Gastrocnemius medialis (tissue), 4 donors: Measurements from ENCODE around the gene GANC.

ENCODE experiments used
- CTCF ChIP-seq, 5 experiments: fragments of 450-650 bp in 3 of 5; fragments of 200-600 bp in 2 of 5; sonication (generic) in 2 of 5; IDR thresholded peaks in 4 of 5; conservative IDR thresholded peaks in 1 of 5; 1 replicate in 4 of 5; 2 replicates in 1 of 5; pipeline ENCODE4 v1.5.1; 2016 to 2019; ENCODE audit warnings: antibody characterized with exemption in 5 of 5, mild to moderate bottlenecking in 3 of 5, moderate library complexity in 3 of 5
- POLR2A ChIP-seq, 2 donors: fragments of 450-650 bp; IDR thresholded peaks; one replicate each; pipeline ENCODE4 v1.6.1; 2017; ENCODE audit warnings: antibody characterized with exemption in 2 of 2, mild to moderate bottlenecking in 2 of 2, moderate library complexity in 2 of 2

DNA sequence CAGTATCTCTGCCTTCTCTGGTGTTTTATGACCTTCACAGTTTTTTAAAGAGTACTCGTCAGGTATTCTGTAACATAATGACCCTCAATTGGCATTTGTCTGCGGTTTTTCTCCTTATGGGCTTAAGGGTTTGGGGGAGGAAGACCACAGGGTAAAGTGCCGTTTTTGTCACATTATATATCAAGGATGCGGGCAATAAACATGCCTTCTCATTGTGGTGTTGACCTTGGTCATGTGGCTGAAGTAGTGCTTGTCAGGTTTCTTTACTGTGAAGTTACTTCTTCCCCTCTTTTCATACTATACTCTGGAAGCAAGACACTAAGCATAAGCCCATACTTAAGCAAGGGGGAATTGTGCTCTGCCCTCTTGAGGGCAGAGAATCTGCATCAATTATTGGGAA, 102.9 kb downstream of the GANC start:
- TF ChIP-seq POLR2A (IDR thresholded peaks at IDR 0.05) (no peak), CTCF (IDR thresholded peaks at IDR 0.05 in 4 of 5, conservative IDR thresholded peaks at IDR 0.05 in 1 of 5) (no peak)
